Activated CD4-positive, alpha-beta memory T cell treated with anti-CD3 and anti-CD28 coated beads, Interleukin-2, amount 10 ng/mL, durations not matched to agents 7 days and 5 days (primary cell): ENCODE data around the gene NAPA. TPM values are rescaled to one million over a fixed set of nuclear protein-coding genes. Genes with fewer than 3 reads are reported as not detected.
A peak's percentile ranks its signal among the peaks of the same experiment; 100 is the strongest.

ENCODE experiments used
- CTCF ChIA-PET: fragments of 350-600 bp; sonication (Branson Sonifier 250); formaldehyde crosslinking; loops from one replicate; lab custom pipeline; 2021; ENCODE audit warnings: antibody characterized with exemption, inconsistent platforms; lab: Charles Lee
- POLR2A ChIA-PET: fragments of 350-600 bp; sonication (Branson Sonifier 250); formaldehyde crosslinking; loops from one replicate; lab custom pipeline; 2021; ENCODE audit warnings: antibody characterized with exemption; lab: Charles Lee
- DNase-seq: peaks from one replicate; pipeline ENCODE4 v3.0.0-alpha.2; 2020
- H3K27ac Mint-ChIP-seq: one replicate; pipeline ENCODE4 v1.8.0; 2021; ENCODE audit warnings: mild to moderate bottlenecking, mixed read lengths
- H3K27me3 Mint-ChIP-seq: one replicate; pipeline ENCODE4 v1.8.0; 2021; ENCODE audit warnings: mixed read lengths
- H3K36me3 Mint-ChIP-seq: one replicate; pipeline ENCODE4 v1.8.0; 2021; ENCODE audit warnings: low read depth, mixed read lengths
- H3K4me1 Mint-ChIP-seq: one replicate; pipeline ENCODE4 v1.8.0; 2021; ENCODE audit warnings: mixed read lengths
- H3K4me3 Mint-ChIP-seq: one replicate; pipeline ENCODE4 v1.8.0; 2021; ENCODE audit warnings: mild to moderate bottlenecking, mixed read lengths
- H3K9me3 Mint-ChIP-seq: one replicate; pipeline ENCODE4 v1.8.0; 2021; ENCODE audit warnings: mixed read lengths
- total RNA-seq, 2 experiments: library from RNA; stranded (reverse); gene quantifications; one replicate each; pipeline ENCODE4 v1.2.3, GENCODE V29; 2021

Gene NAPA
- 100 to 1,000 TPM; 117 to 119 TPM for total RNA-seq

DNA sequence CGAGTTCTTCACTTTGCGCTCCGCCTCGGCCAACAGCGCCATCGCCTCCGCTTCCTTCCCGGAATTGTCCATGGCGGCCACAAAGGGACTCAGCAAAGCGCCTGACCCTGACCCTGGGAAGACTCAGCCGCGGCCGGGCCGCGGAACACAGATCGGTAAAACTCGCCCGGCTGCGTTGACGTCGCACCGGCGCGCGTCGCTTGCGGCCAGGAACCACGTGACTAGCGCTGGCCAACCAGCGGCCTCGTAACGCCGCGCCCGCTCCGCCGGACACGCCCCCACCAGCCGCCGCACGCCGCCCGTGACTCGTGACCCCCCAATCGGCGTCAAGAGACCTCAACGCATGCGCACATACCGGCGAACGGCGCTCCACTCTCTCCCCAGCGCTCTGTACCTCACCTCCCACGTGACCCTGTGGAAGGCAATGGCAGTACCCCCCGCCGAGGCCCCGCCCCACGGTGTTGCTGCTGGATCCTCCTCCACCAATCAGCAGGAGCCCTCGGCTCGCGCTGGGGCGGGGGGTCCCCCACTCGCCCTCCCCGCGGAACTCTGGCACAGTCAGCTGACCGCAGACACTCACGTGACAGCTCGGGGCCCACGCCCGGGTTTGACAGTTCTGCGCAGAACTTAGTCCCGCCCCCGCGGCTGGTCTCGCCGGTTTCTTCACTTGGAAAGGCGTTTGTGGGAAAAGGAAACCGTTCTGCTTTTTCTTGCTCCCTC is at the start of gene NAPA:
NAPA (minus strand) TSS at position 195 of the 720 bp plus-strand sequence; CDS start at position 72, 123 bp downstream.
- H3K4me1 Mint-ChIP-seq: peaks cover 88% of the 10 kb centered on the region
- H3K27ac Mint-ChIP-seq: peak within 1 kb of the TSS; percentile 97
- ChIA-PET POLR2A (interaction anchor here (0.7 to 8.4 kb wide), 15 partner anchors 9 to 402 kb away, joined by 3 to 87 read pairs (median 5); partner anchors contain the start of genes INAFM1, KPTN and ZC3H4), CTCF (interaction anchor here (0.6 to 3.0 kb wide), 18 partner anchors 10 to 228 kb away, joined by 3 to 35 read pairs (median 6); partner anchors contain the start of genes EHD2 and KPTN)
- peak within 1 kb of the TSS; percentile 98 for H3K4me3 Mint-ChIP-seq
- peaks cover 26% of the 10 kb centered on the region for H3K36me3 Mint-ChIP-seq
- DNase-seq: peak; percentile 100
- H3K27me3 Mint-ChIP-seq: no peaks in the 10 kb centered on the region
- H3K9me3 Mint-ChIP-seq: no peaks in the 10 kb centered on the region

DNA sequence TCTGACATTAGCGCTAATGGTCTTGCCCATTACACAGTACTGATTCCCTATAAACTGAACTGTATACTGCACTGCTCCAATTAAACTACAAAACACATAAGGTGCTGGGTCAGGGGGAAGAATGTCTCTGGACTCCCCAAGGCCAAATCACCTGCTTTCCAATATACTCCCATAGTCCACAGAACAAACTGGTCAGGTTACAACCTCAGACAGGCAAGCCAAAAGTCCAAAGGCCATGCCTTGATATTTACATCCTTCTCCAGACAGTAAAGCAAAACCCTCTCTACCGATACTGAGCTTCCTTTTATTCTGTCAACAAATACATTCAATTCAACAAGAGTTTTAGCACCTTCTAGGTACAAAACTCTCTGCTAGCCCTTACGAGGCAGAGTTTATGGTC is 49.2 kb upstream of the NAPA start:
- POLR2A ChIA-PET: no interaction called here
- DNase-seq: no peak
- no peak overlapping the region for H3K4me3 Mint-ChIP-seq
- H3K27ac Mint-ChIP-seq: no peak overlapping the region
- CTCF ChIA-PET: no interaction called here
- H3K27me3 Mint-ChIP-seq: peaks cover 3% of the 10 kb centered on the region
- H3K4me1 Mint-ChIP-seq: peaks cover 5% of the 10 kb centered on the region
- H3K9me3 Mint-ChIP-seq: no peaks in the 10 kb centered on the region
- H3K36me3 Mint-ChIP-seq: no peaks in the 10 kb centered on the region

DNA sequence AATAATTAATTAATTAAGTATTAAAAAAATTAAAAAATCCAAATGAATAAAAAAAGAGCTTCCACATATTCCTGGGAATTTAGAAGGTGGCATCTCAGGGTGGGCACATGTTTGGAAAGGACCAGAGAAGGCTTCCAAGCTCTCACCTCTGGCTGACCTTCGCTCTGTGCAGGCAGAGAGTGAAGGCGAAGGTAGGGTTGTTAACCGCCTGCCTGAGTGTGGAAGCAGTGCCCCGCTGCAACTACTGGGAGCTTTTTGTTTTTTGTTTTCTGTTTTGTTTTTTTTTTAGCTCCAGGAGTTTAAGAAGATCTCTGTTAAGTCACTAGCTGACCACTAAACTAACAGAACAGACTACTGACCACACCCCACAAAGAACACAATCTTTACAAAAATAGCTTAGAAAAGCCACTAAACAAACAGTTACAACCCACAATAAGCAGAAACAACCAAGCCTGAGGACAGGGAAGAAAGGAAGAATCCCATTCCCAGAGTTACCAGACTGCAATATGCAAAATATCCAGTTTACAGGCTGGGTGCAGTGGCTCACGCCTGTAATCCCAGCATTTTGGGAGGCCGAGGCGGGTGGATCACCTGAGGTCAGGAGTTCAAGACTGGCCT is 46.7 kb upstream of the NAPA start:
- Mint-ChIP-seq H3K9me3 (no peaks in the 10 kb centered on the region), H3K4me1 (peaks cover 5% of the 10 kb centered on the region), H3K4me3 (no peak overlapping the region), H3K27ac (no peak overlapping the region), H3K27me3 (peaks cover 3% of the 10 kb centered on the region), H3K36me3 (no peaks in the 10 kb centered on the region)
- DNase-seq: no peak
- POLR2A ChIA-PET: interaction anchor here (1.3 kb wide), 1 partner anchor 39 kb away, joined by 4 read pairs; no protein-coding TSS in a partner anchor
- CTCF ChIA-PET: interaction anchor here (1.5 to 2.1 kb wide), 2 partner anchors 125 to 151 kb away, joined by 3 to 5 read pairs; partner anchors contain the start of gene EHD2

DNA sequence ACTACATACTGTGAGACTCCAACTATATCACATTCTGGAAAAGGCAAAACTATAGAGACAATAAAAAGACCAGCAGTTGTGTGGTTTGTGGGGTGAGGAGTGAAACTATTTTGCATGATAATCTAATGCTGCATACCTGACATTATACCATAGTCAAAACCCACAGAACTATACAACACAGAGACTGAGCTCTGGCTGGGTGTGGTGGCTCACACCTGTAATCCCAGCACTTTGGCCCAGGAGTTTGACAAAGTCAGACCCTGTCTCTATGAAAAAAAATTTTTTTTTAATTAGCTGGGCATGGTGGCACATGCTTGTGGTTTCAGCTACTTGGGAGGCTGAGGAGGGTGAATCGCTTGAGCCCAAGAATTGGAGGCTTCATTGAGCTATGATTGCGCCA is 46.1 kb upstream of the NAPA start:
- no peaks in the 10 kb centered on the region for H3K9me3 Mint-ChIP-seq
- peaks cover 3% of the 10 kb centered on the region for H3K27me3 Mint-ChIP-seq
- no peaks in the 10 kb centered on the region for H3K36me3 Mint-ChIP-seq
- CTCF ChIA-PET: interaction anchor here (0.6 to 2.1 kb wide), 3 partner anchors 124 to 307 kb away, joined by 3 to 5 read pairs (median 3); partner anchors contain the start of gene EHD2
- H3K4me1 Mint-ChIP-seq: peaks cover 5% of the 10 kb centered on the region
- no peak overlapping the region for H3K4me3 Mint-ChIP-seq
- no peak for DNase-seq
- POLR2A ChIA-PET: interaction anchor here (1.3 kb wide), 1 partner anchor 40 kb away, joined by 4 read pairs; no protein-coding TSS in a partner anchor
- H3K27ac Mint-ChIP-seq: no peak overlapping the region

DNA sequence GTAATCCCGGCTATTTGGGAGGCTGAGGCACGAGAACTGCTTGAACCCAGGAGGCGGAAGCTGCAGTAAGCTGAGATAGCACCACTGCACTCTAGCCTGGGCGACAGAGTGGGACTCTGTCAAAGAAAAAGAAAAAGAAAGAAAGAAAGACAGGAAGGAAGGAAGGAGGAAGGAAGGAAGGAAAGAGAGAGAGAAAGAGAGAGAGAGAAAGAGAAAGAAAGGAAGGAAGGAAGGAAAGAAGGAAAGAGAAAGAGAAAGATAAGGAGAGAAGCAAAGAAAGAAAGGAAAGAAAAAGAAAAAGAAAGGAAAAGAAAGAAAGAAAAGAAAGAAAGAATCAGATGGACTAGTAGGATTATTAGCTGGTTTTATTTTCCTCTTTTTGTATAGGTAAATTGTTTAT is 35.3 kb upstream of the NAPA start:
- no peaks in the 10 kb centered on the region for H3K27me3 Mint-ChIP-seq
- POLR2A ChIA-PET: interaction anchor here (1.1 kb wide), 1 partner anchor 9 kb away, joined by 3 read pairs; no protein-coding TSS in a partner anchor

DNA sequence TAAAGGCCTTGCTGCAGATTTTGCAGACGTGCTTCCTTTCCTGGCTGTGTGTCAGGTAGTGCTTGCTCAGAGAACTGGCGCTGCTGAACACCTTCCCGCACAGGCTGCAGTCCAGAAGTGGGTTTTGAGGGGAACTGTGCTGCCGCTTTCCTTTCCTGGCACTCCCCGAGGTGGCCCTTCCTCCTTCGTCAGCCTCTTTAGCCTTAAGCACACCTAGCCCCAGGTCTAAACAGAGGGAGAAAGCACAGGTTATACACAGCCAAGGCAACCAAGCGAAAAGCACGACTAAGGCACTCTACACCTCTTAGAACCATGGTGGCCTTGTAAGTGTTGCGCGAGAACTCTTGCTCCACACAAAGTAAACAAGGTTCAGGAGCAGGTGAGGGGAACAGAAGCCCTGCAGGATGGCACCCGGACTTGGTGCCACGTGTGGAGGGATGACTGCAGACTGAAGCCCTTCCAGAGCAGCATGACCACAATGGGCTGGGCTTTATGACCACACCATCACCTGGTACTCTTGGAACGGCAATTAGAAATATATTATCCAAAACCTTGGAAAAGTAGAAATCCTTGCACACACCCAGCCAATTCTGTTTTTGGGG is 34.5 kb upstream of the NAPA start:
- Mint-ChIP-seq H3K4me3 (no peak overlapping the region), H3K9me3 (no peaks in the 10 kb centered on the region), H3K27me3 (peaks cover 3% of the 10 kb centered on the region), H3K4me1 (no peaks in the 10 kb centered on the region), H3K27ac (no peak overlapping the region), H3K36me3 (no peaks in the 10 kb centered on the region)
- ChIA-PET POLR2A (no interaction called here), CTCF (no interaction called here)
- DNase-seq: no peak

More for the DNA sequence above, 35.3 kb upstream of the NAPA start:
- Mint-ChIP-seq H3K36me3 (no peaks in the 10 kb centered on the region), H3K9me3 (no peaks in the 10 kb centered on the region), H3K4me1 (no peaks in the 10 kb centered on the region), H3K27ac (no peak overlapping the region), H3K4me3 (no peak overlapping the region)
- CTCF ChIA-PET: interaction anchor here (0.7 kb wide), 1 partner anchor 163 kb away, joined by 3 read pairs; the partner anchor contains the start of gene EHD2
- no peak for DNase-seq

DNA sequence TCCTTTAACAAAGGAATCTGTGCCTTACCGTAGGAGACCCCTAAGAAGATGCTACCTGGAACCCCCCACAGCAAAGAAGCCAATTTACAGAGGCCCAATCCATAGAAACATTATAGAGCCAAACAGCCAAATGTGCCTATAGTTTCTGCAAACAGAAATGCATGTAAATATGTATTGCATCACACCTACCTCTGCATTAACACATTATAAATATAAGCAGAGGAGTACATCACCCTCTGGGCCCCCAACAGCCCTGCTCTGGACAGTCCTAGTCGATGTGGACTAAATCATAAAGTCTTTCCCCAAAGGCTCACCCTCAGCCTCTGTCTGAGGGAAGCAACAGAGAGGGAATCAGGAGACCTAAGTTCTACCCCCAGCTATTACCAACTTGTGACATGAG is 32.3 kb upstream of the NAPA start:
- Mint-ChIP-seq H3K4me3 (no peak overlapping the region), H3K27me3 (peaks cover 9% of the 10 kb centered on the region), H3K9me3 (no peaks in the 10 kb centered on the region), H3K36me3 (no peaks in the 10 kb centered on the region), H3K27ac (no peak overlapping the region), H3K4me1 (peaks cover 2% of the 10 kb centered on the region)
- ChIA-PET POLR2A (no interaction called here), CTCF (no interaction called here)
- no peak for DNase-seq

DNA sequence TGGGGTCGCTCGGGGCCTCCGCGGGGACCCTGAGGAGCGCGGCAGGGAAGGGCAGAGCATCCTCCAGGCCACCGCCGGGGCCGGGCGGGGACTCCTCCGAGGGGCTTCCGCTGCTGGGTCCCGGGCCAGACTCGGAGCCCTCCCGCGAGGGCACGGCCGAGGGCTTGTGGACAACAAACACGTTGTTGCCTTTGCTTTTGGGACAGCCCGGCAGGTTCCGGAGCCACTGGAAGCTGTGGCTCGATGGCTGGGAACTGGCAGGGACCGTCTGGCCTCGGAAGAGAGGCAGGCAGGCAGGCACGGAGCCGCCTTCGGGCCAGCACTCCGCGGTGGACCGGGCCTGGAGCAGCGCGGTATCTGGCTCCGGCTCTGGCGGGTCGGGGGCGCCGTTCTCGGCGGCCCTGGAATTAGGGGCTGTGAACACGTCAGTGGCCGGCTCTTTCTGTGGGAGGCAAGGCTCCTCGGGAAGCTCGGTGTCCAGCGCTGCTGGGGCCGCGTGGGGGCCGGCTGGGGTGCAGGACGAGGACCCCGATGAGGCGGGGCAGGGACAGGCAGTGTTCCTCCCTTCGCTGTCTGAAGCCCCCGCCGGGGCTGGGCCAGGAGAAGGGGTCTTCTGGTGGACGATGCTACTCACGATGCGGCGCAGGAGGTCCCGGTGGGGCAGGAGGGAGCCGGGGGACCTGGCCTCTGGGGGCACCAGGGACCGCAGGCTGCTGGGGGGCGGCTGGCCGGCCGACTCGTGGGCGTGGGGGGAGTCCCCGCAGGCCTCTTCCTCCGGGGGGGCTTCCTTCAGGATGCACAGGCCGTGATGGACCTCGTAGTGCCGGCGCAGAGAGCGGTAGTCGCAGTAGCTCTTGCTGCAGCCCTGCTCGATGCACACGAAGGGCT is 30.4 kb upstream of the NAPA start:
- no peaks in the 10 kb centered on the region for H3K36me3 Mint-ChIP-seq
- H3K9me3 Mint-ChIP-seq: no peaks in the 10 kb centered on the region
- no peak for DNase-seq
- no peak overlapping the region for H3K4me3 Mint-ChIP-seq
- POLR2A ChIA-PET: no interaction called here
- no peak overlapping the region for H3K27ac Mint-ChIP-seq
- H3K27me3 Mint-ChIP-seq: peaks cover 9% of the 10 kb centered on the region
- H3K4me1 Mint-ChIP-seq: peaks cover 15% of the 10 kb centered on the region
- CTCF ChIA-PET: no interaction called here

DNA sequence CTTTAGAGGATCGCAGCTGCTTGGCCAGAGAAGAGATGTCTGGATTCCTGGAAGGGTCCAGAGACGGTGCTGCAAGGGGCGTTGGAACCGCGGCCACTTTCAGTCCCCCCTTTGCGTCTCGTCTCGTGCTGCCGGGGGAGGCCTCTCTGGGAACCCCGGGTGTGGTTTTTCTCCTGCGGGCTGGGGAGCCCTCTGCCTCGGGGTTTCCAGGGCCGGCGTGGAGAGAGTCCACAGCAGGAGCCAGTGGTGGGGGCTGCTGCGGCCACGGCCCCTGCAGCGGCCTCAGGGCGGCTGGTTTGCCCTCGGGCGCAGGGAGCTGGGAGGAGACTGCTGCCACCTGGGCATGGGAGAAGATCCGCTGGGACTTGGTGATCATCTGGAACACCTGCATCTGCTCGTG is 29.6 kb upstream of the NAPA start:
- no peak overlapping the region for H3K4me3 Mint-ChIP-seq
- no peaks in the 10 kb centered on the region for H3K9me3 Mint-ChIP-seq
- peaks cover 22% of the 10 kb centered on the region for H3K4me1 Mint-ChIP-seq
- no peak overlapping the region for H3K27ac Mint-ChIP-seq
- no peaks in the 10 kb centered on the region for H3K36me3 Mint-ChIP-seq
- H3K27me3 Mint-ChIP-seq: peaks cover 9% of the 10 kb centered on the region
- DNase-seq: no peak
- ChIA-PET POLR2A (no interaction called here), CTCF (no interaction called here)

DNA sequence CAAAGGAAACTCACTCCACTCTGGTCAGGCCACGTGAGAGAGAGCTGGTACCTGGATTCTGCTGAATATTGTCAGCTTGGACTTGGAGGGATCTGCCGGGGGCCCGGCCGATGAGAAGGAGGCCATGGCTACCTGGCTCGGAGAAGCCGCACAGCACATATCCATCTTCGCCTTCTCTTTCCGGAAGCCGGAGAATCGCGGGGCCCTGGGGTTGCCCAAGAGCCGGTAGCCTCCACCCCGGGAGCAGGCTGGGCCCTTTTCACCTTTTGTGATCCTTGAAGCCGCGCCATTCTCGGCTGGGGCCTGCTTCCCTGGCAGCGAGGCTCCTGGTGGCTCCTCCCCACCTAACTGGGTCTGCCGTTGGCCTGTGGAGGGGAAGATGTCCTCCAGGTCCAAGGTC is 29.2 kb upstream of the NAPA start:
- ChIA-PET CTCF (no interaction called here), POLR2A (no interaction called here)
- no peak overlapping the region for H3K27ac Mint-ChIP-seq
- H3K9me3 Mint-ChIP-seq: no peaks in the 10 kb centered on the region
- peaks cover 9% of the 10 kb centered on the region for H3K27me3 Mint-ChIP-seq
- peaks cover 23% of the 10 kb centered on the region for H3K4me1 Mint-ChIP-seq
- no peaks in the 10 kb centered on the region for H3K36me3 Mint-ChIP-seq
- no peak overlapping the region for H3K4me3 Mint-ChIP-seq
- DNase-seq: no peak

DNA sequence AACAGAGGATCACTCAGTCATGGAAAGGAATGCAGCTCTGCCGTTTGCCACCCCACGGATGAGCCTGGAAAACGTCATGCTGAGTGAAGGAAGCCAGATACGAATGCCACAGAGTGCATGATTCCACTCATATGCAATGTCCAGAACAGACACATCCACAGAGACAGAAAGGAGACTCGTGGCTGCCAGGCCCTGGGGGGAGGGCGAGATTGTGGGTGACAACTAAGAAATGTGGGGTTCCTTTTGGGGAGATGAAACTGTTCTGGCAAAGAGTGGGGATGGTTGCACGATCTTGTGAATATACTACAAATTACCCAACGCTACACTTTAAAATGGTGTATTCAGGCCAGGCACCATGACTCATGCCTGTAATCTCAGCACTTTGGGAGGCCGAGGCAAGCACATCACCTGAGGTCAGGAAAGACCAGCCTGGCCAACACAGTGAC is 27.2 kb upstream of the NAPA start:
- Mint-ChIP-seq H3K4me3 (no peak overlapping the region), H3K36me3 (no peaks in the 10 kb centered on the region)

DNA sequence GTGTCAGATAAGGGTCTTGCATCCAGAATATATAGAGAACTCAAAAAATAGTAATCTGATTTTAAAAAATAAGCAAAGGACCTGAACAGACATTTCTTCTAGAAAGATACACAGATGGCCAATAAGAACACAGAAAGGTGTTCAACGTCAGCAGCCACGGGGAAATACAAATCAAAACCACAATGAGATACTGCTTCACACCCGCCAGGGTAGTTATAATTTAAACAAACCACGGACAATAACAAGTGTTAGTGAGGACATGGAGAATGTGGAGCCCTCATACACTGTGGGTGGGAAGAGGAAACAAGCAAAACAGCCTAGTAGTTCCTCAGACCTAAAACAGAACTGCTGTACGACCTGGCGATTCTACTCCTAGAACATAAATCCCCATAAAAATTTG is 26.7 kb upstream of the NAPA start:
- Mint-ChIP-seq H3K4me3 (no peak overlapping the region), H3K4me1 (peaks cover 23% of the 10 kb centered on the region), H3K9me3 (no peaks in the 10 kb centered on the region), H3K27me3 (peaks cover 9% of the 10 kb centered on the region), H3K36me3 (no peaks in the 10 kb centered on the region), H3K27ac (peak overlapping the region; percentile 68)
- ChIA-PET POLR2A (no interaction called here), CTCF (no interaction called here)
- peak; percentile 42 for DNase-seq

More for the DNA sequence above, 27.2 kb upstream of the NAPA start:
- Mint-ChIP-seq H3K9me3 (no peaks in the 10 kb centered on the region), H3K27ac (peak overlapping the region; percentile 68), H3K4me1 (peaks cover 23% of the 10 kb centered on the region), H3K27me3 (peaks cover 9% of the 10 kb centered on the region)
- DNase-seq: no peak
- ChIA-PET POLR2A (no interaction called here), CTCF (no interaction called here)
